Measurements from ENCODE around the gene CACNG6.

The CACNG6 gene

GRCh38 chr19:53966931-53967330 is 24.5 kb upstream of the CACNG6 start:
- DNase-seq (ENCODE audit: extremely low read depth in 1 of 2, low read depth in 1 of 2), result no peak

- DNase-seq (ENCODE audit: extremely low read depth in 1 of 2, low read depth in 1 of 2), result no peak
Measured at GRCh38 chr19:53969366-53969765, 22.1 kb upstream of the CACNG6 start.

GRCh38 chr19:53971673-53972072 is 19.8 kb upstream of the CACNG6 start:
- DNase-seq (ENCODE audit: extremely low read depth in 1 of 2, low read depth in 1 of 2), result no peak

- peak in 1 of 2 donors; percentile 34 for DNase-seq (ENCODE audit: extremely low read depth in 1 of 2, low read depth in 1 of 2)
Measured at GRCh38 chr19:53977429-53977990, 13.9 kb upstream of the CACNG6 start.

- peak in 1 of 2 donors; percentile 23 for DNase-seq (ENCODE audit: extremely low read depth in 1 of 2, low read depth in 1 of 2)
Measured at GRCh38 chr19:53977991-53978731, 13.3 kb upstream of the CACNG6 start.

- no peak for DNase-seq (ENCODE audit: extremely low read depth in 1 of 2, low read depth in 1 of 2)
Measured at GRCh38 chr19:53978975-53979801, 12.2 kb upstream of the CACNG6 start.

- DNase-seq (ENCODE audit: extremely low read depth in 1 of 2, low read depth in 1 of 2), result no peak
Measured at GRCh38 chr19:53980539-53981375, 10.7 kb upstream of the CACNG6 start.

GRCh38 chr19:53981376-53981951 is 10.0 kb upstream of the CACNG6 start:
- DNase-seq (ENCODE audit: extremely low read depth in 1 of 2, low read depth in 1 of 2), result no peak

GRCh38 chr19:53982001-53982451 is 9.4 kb upstream of the CACNG6 start:
- no peak for DNase-seq (ENCODE audit: extremely low read depth in 1 of 2, low read depth in 1 of 2)

- no peak for DNase-seq (ENCODE audit: extremely low read depth in 1 of 2, low read depth in 1 of 2)
Measured at GRCh38 chr19:53982611-53983010, 8.8 kb upstream of the CACNG6 start.

GRCh38 chr19:53983457-53984289 is 7.8 kb upstream of the CACNG6 start:
- DNase-seq (ENCODE audit: extremely low read depth in 1 of 2, low read depth in 1 of 2), result no peak

- no peak for DNase-seq (ENCODE audit: extremely low read depth in 1 of 2, low read depth in 1 of 2)
Measured at GRCh38 chr19:53985863-53986262, 5.6 kb upstream of the CACNG6 start.

GRCh38 chr19:53988981-53989380 is 2.5 kb upstream of the CACNG6 start:
- no peak for DNase-seq (ENCODE audit: extremely low read depth in 1 of 2, low read depth in 1 of 2)

- no peak for DNase-seq (ENCODE audit: extremely low read depth in 1 of 2, low read depth in 1 of 2)
Measured at GRCh38 chr19:53989600-53990533, 1.6 kb upstream of the CACNG6 start.

- no peak for DNase-seq (ENCODE audit: extremely low read depth in 1 of 2, low read depth in 1 of 2)
Measured at GRCh38 chr19:53992211-53992610, 774 bp downstream of the CACNG6 start.

- no peak for DNase-seq (ENCODE audit: extremely low read depth in 1 of 2, low read depth in 1 of 2)
Measured at GRCh38 chr19:53992815-53993214, 1.4 kb downstream of the CACNG6 start.

- DNase-seq (ENCODE audit: extremely low read depth in 1 of 2, low read depth in 1 of 2), result no peak
Measured at GRCh38 chr19:53993448-53993847, 2.0 kb downstream of the CACNG6 start.

GRCh38 chr19:53994811-53995210 is 3.4 kb downstream of the CACNG6 start:
- no peak for DNase-seq (ENCODE audit: extremely low read depth in 1 of 2, low read depth in 1 of 2)

GRCh38 chr19:53998223-53998622 is 6.8 kb downstream of the CACNG6 start:
- no peak for DNase-seq (ENCODE audit: extremely low read depth in 1 of 2, low read depth in 1 of 2)

Data from stimulated activated CD8-positive, alpha-beta memory T cell treated with anti-CD3 and anti-CD28 coated beads, Interleukin-7, amount 100 ng/mL, for 48 hours (primary cell).